ENCODE measurements around the gene C12orf42. TPM values are rescaled to one million over a fixed set of nuclear protein-coding genes. Genes with fewer than 3 reads are reported as not detected.

C12orf42 gene
- total and polyA plus RNA-seq, 7 donors, result not detected

DNA sequence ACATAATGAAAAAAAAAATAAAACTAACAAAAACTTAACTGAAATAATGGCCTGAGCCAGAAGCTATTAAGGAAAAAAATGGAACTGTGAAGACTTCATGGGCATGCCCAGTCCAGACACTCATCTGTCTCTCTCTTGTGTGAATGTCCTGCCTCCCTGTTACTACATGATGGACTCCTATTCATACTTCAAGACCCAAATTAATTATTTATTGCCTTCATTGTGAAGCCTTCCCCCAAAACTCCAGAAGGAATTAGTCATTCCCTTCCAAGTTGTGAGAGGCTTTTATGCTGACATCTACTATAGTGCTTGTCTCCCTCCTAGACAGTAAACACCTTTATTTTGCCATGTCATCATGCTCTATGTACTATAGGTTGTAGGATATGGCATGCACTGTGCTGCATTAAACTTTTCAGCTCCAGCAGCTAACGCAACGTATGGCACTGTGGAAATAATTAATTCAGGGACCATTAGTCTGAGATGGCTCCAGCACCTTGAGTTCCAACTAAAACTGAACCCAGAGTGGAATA, 25.0 kb upstream of the C12orf42 start:
- no peaks in the 10 kb centered on the region for H3K4me1 ChIP-seq
- no peak for DNase-seq
- no peaks in the 10 kb centered on the region for H3K9me3 ChIP-seq
- no peak overlapping the region for H3K4me3 ChIP-seq
- no peak for ATAC-seq
- TF ChIP-seq, protein P1, sequence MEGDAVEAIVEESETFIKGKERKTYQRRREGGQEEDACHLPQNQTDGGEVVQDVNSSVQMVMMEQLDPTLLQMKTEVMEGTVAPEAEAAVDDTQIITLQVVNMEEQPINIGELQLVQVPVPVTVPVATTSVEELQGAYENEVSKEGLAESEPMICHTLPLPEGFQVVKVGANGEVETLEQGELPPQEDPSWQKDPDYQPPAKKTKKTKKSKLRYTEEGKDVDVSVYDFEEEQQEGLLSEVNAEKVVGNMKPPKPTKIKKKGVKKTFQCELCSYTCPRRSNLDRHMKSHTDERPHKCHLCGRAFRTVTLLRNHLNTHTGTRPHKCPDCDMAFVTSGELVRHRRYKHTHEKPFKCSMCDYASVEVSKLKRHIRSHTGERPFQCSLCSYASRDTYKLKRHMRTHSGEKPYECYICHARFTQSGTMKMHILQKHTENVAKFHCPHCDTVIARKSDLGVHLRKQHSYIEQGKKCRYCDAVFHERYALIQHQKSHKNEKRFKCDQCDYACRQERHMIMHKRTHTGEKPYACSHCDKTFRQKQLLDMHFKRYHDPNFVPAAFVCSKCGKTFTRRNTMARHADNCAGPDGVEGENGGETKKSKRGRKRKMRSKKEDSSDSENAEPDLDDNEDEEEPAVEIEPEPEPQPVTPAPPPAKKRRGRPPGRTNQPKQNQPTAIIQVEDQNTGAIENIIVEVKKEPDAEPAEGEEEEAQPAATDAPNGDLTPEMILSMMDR (IDR thresholded peaks at IDR 0.05), result no peak
- no peak overlapping the region for H3K27ac ChIP-seq
- H3K36me3 ChIP-seq (ENCODE audit: insufficient read depth in 1 of 2, low read depth in 1 of 2), result no peaks in the 10 kb centered on the region
- intact Hi-C loops (cut with DNase I), result no loop called here
- H3K27me3 ChIP-seq (ENCODE audit: insufficient read depth in 3 of 3, low read length in 2 of 3), result no peaks in the 10 kb centered on the region
- 72 to 86% (median 76%) methylated on average over 2 of the region's 2 CpGs for WGBS, 3 donors

DNA sequence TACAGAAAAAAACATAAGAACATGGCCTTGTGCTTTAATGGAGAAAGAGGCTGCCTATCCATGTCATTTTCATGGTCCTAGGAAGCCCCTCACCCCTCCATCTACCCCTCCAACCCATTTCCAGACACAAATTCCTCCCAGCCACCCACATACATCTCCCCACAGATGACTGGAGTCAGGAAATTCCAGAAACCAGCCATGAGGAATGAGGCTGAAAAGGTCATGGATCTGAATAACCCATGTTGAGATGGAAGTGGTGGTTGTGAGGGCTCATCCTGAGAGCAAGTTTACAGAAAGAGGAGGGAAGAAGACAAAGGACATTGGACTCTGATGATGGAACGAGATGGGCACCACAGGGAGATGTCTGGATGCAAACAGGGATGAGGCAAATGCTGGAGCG, 23.9 kb upstream of the C12orf42 start:
- H3K9me3 ChIP-seq, result no peaks in the 10 kb centered on the region
- ATAC-seq, result no peak
- no peaks in the 10 kb centered on the region for H3K27me3 ChIP-seq (ENCODE audit: insufficient read depth in 3 of 3, low read length in 2 of 3)
- WGBS, 3 donors, result 61 to 71% (median 64%) methylated on average over 2 of the region's 2 CpGs
- no peaks in the 10 kb centered on the region for H3K4me1 ChIP-seq
- H3K36me3 ChIP-seq (ENCODE audit: insufficient read depth in 1 of 2, low read depth in 1 of 2), result no peaks in the 10 kb centered on the region
- H3K27ac ChIP-seq, result no peak overlapping the region
- intact Hi-C loops (cut with DNase I), result no loop called here
- DNase-seq, result no peak
- TF ChIP-seq, protein P1 (IDR thresholded peaks at IDR 0.05), result no peak
- no peak overlapping the region for H3K4me3 ChIP-seq

DNA sequence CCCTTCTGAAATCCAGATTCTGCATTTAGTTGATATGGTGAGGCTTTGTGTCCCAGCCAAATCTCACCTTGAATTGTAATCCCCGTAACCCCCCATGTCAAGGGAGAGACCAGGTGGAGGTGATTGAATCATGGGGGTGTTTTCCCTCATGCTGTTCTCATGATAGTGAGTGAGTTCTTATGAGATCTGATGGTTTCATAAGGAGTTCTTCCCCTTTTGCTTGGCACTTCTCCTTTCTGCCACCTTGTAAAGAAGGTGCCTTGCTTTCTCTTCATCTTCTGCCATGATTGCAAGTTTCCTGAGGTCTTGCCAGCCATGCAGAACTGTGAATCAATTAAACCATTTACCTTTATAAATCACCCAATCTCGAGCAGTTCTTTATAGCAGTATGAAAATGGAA, 23.1 kb upstream of the C12orf42 start:
- 69 to 74% (median 69%) methylated on average over 2 of the region's 2 CpGs for WGBS, 3 donors
- Histone ChIP-seq H3K27me3 (ENCODE audit: insufficient read depth in 3 of 3, low read length in 2 of 3) (no peaks in the 10 kb centered on the region), H3K27ac (no peak overlapping the region), H3K4me3 (no peak overlapping the region), H3K9me3 (no peaks in the 10 kb centered on the region), H3K4me1 (no peaks in the 10 kb centered on the region), H3K36me3 (ENCODE audit: insufficient read depth in 1 of 2, low read depth in 1 of 2) (no peaks in the 10 kb centered on the region)
- intact Hi-C loops (cut with DNase I), result no loop called here
- DNase-seq (no peak), ATAC-seq (no peak)
- TF ChIP-seq, protein P1 (IDR thresholded peaks at IDR 0.05), result no peak

DNA sequence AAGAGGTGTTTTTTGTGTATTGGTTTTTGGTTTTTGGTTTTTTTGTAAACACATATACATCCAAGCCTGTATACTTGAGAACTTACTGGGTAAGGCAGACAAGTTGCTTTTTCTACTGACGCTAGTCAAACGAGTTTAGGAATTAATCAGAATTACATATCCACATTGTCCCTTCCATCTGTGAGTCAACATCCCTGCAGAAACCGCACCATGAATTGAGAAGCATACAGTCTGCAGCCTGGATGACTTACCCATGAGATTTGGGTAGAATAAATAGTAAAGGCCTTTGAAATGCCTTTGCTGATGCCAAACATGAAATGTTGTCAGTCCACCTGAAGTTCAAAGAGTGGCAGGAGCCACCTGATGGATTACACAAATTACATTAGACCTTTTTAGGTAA, 21.4 kb upstream of the C12orf42 start:
- Histone ChIP-seq H3K27me3 (ENCODE audit: insufficient read depth in 3 of 3, low read length in 2 of 3) (no peaks in the 10 kb centered on the region), H3K9me3 (no peaks in the 10 kb centered on the region), H3K4me3 (no peak overlapping the region), H3K4me1 (no peaks in the 10 kb centered on the region), H3K36me3 (ENCODE audit: insufficient read depth in 1 of 2, low read depth in 1 of 2) (no peaks in the 10 kb centered on the region), H3K27ac (no peak overlapping the region)
- intact Hi-C loops (cut with DNase I), result no loop called here
- 79 to 87% (median 86%) methylated on average over 3 of the region's 3 CpGs for WGBS, 3 donors
- ATAC-seq, result no peak
- TF ChIP-seq, protein P1 (IDR thresholded peaks at IDR 0.05), result no peak
- DNase-seq, result no peak

DNA sequence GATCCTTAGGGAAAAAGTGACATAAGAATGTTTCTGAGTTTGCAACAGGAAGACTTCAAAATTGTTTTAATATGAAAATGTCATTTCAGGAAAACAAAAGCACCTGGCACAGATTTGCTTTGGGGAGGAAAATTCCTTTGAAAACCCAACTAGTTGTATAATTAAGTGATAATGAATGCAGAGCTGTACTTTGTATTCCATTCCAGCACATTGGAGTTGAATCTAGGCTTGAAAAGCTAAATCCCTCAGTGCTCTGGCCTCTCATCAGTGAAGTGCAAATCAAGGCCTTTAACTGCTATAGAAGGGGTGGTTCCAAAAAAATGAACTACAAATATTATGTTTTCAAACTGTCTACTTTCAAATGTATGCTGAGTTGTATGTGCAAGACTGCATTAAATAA, 19.6 kb upstream of the C12orf42 start:
- no peaks in the 10 kb centered on the region for H3K27me3 ChIP-seq (ENCODE audit: insufficient read depth in 3 of 3, low read length in 2 of 3)
- H3K36me3 ChIP-seq (ENCODE audit: insufficient read depth in 1 of 2, low read depth in 1 of 2), result no peaks in the 10 kb centered on the region
- no peak overlapping the region for H3K27ac ChIP-seq
- no peaks in the 10 kb centered on the region for H3K4me1 ChIP-seq
- DNase-seq (no peak), ATAC-seq (no peak)
- no peak overlapping the region for H3K4me3 ChIP-seq
- no peaks in the 10 kb centered on the region for H3K9me3 ChIP-seq
- intact Hi-C loops (cut with DNase I), result no loop called here
- TF ChIP-seq, protein P1 (IDR thresholded peaks at IDR 0.05), result no peak

Data from psoas muscle (tissue), 8 donors.